ENCODE data around the gene RANBP17. TPM values are rescaled to one million over a fixed set of nuclear protein-coding genes. Genes with fewer than 3 reads are reported as not detected.

The RANBP17 gene
- total RNA-seq, 1 donor from 2014 or later: 22.0 TPM

GRCh38 chr5:171137768-171138525, 276.1 kb downstream of the RANBP17 start:
- TF ChIP-seq, protein P1, sequence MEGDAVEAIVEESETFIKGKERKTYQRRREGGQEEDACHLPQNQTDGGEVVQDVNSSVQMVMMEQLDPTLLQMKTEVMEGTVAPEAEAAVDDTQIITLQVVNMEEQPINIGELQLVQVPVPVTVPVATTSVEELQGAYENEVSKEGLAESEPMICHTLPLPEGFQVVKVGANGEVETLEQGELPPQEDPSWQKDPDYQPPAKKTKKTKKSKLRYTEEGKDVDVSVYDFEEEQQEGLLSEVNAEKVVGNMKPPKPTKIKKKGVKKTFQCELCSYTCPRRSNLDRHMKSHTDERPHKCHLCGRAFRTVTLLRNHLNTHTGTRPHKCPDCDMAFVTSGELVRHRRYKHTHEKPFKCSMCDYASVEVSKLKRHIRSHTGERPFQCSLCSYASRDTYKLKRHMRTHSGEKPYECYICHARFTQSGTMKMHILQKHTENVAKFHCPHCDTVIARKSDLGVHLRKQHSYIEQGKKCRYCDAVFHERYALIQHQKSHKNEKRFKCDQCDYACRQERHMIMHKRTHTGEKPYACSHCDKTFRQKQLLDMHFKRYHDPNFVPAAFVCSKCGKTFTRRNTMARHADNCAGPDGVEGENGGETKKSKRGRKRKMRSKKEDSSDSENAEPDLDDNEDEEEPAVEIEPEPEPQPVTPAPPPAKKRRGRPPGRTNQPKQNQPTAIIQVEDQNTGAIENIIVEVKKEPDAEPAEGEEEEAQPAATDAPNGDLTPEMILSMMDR (conservative IDR thresholded peaks at IDR 0.05): no peak
- Mint-ChIP-seq H3K27ac (no peak overlapping the region), H3K4me3 (no peak overlapping the region), H3K4me1 (ENCODE audit: unreplicated experiment) (no peaks in the 10 kb centered on the region), H3K27me3 (no peaks in the 10 kb centered on the region), H3K9me3 (no peaks in the 10 kb centered on the region), H3K36me3 (no peaks in the 10 kb centered on the region)
- DNase-seq (ENCODE audit: extremely low spot score, unreplicated experiment): no peak

GRCh38 chr5:171139227-171139626, 277.4 kb downstream of the RANBP17 start:
- Mint-ChIP-seq H3K27me3 (no peaks in the 10 kb centered on the region), H3K36me3 (peaks cover 4% of the 10 kb centered on the region), H3K9me3 (no peaks in the 10 kb centered on the region), H3K4me3 (no peak overlapping the region), H3K4me1 (ENCODE audit: unreplicated experiment) (no peaks in the 10 kb centered on the region), H3K27ac (no peak overlapping the region)
- DNase-seq (ENCODE audit: extremely low spot score, unreplicated experiment): no peak
- TF ChIP-seq, protein P1 (conservative IDR thresholded peaks at IDR 0.05): no peak

DNA sequence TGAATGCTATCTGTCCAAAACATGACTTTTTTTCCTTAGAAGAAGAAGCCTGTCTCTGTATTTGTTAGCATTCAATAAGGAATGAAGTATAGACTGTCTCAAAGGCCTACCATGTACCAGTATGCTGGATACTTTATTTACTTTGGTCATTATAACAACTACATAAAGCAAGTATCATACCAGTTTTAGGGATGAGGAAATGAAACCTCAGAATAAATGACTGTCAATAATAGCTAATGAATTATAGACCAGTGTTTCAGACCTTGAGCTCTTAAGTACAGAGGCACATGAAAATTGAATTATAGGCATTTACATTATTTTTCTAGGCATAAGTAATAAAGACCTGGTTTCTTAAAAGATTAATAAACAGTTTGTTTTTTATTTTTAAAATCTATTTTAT, 280.8 kb downstream of the RANBP17 start:
- Mint-ChIP-seq H3K4me1 (ENCODE audit: unreplicated experiment) (no peaks in the 10 kb centered on the region), H3K27ac (no peak overlapping the region), H3K27me3 (no peaks in the 10 kb centered on the region), H3K4me3 (no peak overlapping the region), H3K36me3 (peaks cover 4% of the 10 kb centered on the region), H3K9me3 (no peaks in the 10 kb centered on the region)
- TF ChIP-seq, protein P1 (conservative IDR thresholded peaks at IDR 0.05): no peak
- no peak for DNase-seq (ENCODE audit: extremely low spot score, unreplicated experiment)

DNA sequence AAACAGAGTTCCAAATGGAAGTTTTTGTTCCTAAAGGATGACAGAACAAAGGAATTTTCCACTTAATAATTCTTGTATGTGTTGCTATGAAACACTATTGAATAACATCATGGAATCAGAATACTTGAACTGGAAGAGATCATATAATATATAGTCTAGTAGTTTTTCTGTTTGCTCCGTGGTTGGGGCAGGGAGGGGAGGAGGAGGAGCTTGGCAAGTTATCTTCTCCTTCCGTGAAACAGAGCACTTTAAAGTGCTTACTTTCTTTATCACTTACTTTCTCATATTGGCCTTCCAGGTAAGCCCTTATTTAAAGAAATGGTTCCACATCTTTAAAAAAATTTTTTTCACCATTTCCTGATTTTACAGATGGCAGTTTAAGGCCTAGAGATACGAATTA, 281.4 kb downstream of the RANBP17 start:
- Mint-ChIP-seq H3K27ac (no peak overlapping the region), H3K4me3 (no peak overlapping the region), H3K27me3 (no peaks in the 10 kb centered on the region), H3K9me3 (no peaks in the 10 kb centered on the region), H3K36me3 (peaks cover 4% of the 10 kb centered on the region), H3K4me1 (ENCODE audit: unreplicated experiment) (no peaks in the 10 kb centered on the region)
- no peak for DNase-seq (ENCODE audit: extremely low spot score, unreplicated experiment)
- TF ChIP-seq, protein P1 (conservative IDR thresholded peaks at IDR 0.05): no peak

DNA sequence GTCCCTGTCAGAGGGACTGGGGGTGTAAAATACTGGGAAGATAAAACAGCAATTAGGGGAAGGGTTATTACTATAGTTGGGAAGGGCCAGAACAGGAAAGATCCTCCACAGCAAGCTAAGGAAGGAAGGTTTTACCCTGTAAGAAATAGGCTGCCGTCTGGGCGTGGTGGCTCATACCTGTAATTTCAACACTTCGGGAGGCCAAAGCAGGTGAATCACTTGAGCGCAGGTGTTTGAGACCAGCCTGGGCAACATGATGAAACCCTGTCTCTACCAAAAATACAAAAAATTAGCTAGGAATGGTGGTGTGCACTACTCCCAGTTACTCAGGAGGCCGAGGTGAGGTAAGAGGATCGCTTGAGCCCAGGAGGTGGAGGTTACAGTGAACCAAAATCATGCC, 282.1 kb downstream of the RANBP17 start:
- TF ChIP-seq, protein P1 (conservative IDR thresholded peaks at IDR 0.05): no peak
- Mint-ChIP-seq H3K36me3 (peaks cover 4% of the 10 kb centered on the region), H3K4me1 (ENCODE audit: unreplicated experiment) (no peaks in the 10 kb centered on the region), H3K27ac (no peak overlapping the region), H3K9me3 (no peaks in the 10 kb centered on the region), H3K27me3 (no peaks in the 10 kb centered on the region), H3K4me3 (no peak overlapping the region)
- no peak for DNase-seq (ENCODE audit: extremely low spot score, unreplicated experiment)

Measured in type B pancreatic cell (in vitro differentiated cells).